Esophagus squamous epithelium (tissue), 5 donors: ENCODE measurements around the gene ASPN. TPM values are rescaled to one million over a fixed set of nuclear protein-coding genes. Genes with fewer than 3 reads are reported as not detected.

Experiments used
- DNase-seq: peaks from one replicate; lab custom pipeline; 2025; lab: John Stamatoyannopoulos, UW
- H3K27ac ChIP-seq, 4 donors: fragments of 200-600 bp; sonication (generic); one replicate each; pipeline ENCODE4 v1.5.1; 2016 to 2019; ENCODE audit warnings: mild to moderate bottlenecking in 1 of 4
- H3K27me3 ChIP-seq, 4 donors: fragments of 200-600 bp; sonication (generic); 1 replicate in 3 of 4; 2 replicates in 1 of 4; pipeline versions ENCODE4 v1.5.1 to v1.6.0; 2017 to 2021; ENCODE audit warnings: antibody characterized with exemption in 1 of 4
- H3K36me3 ChIP-seq, 3 donors: fragments of 200-600 bp; sonication (generic); one replicate each; pipeline ENCODE4 v1.5.1; 2016 to 2019
- H3K4me1 ChIP-seq, 3 donors: fragments of 200-600 bp; sonication (generic); one replicate each; pipeline ENCODE4 v1.5.1; 2017 to 2019
- H3K4me3 ChIP-seq, 4 donors: fragments of 200-600 bp; sonication (generic); 1 replicate in 3 of 4; 2 replicates in 1 of 4; pipeline ENCODE4 v1.5.1; 2016 to 2019; ENCODE audit warnings: mild to moderate bottlenecking in 2 of 4, moderate library complexity in 1 of 4
- H3K9me3 ChIP-seq, 3 donors: fragments of 200-600 bp; sonication (generic); one replicate each; pipeline ENCODE4 v1.5.1; 2016 to 2019
- POLR2A ChIP-seq, 4 donors: fragments of 450-650 bp; IDR thresholded peaks; one replicate each; pipeline ENCODE4 v1.6.1; 2017; ENCODE audit warnings: antibody characterized with exemption in 4 of 4, mild to moderate bottlenecking in 4 of 4, moderate library complexity in 3 of 4
- WGBS, 2 donors: methylation state at CpG; one replicate each; pipeline ENCODE4 v1.1.5; 2018; 5-methylcytosine and 5-hydroxymethylcytosine counted together
- intact Hi-C: fragments of 100-400 bp; cut with DNase I; formaldehyde crosslinking; loops from one replicate; pipeline ENCODE4 v1.15.0; 2022
- total RNA-seq, 4 donors: library from RNA; depleted of rRNA; stranded (reverse); fragments of >200 nt; gene quantifications; one replicate each; pipeline ENCODE4 v1.1.0, GENCODE V29; 2016
- TF ChIP-seq, protein P1 (sequence below), 6 experiments: fragments of 450-650 bp in 4 of 6; fragments of 200-600 bp in 2 of 6; sonication (generic) in 2 of 6; IDR thresholded peaks; one replicate each; pipeline ENCODE4 v1.5.1; 2016 to 2019; ENCODE audit warnings: antibody characterized with exemption in 6 of 6, mild to moderate bottlenecking in 4 of 6, moderate library complexity in 4 of 6
- donor health status: DM: yes; HTN: yes; CAD: no.

Gene ASPN
- total RNA-seq, 4 donors from 2014 or later = 0.34 to 7.4 (median 1.8) TPM

GRCh38 chr9:92484563-92484962 lies 2.3 kb upstream of the ASPN start:
- Histone ChIP-seq H3K27ac (peak overlapping the region in 1 of 4 donors; percentile 15), H3K27me3 (no peaks in the 10 kb centered on the region), H3K9me3 (no peaks in the 10 kb centered on the region), H3K36me3 (no peaks in the 10 kb centered on the region), H3K4me3 (no peak overlapping the region), H3K4me1 (peaks cover 0 to 53% (median 19%) of the 10 kb centered on the region in 3 donors)
- intact Hi-C loops = no loop called here
- TF ChIP-seq, protein P1, sequence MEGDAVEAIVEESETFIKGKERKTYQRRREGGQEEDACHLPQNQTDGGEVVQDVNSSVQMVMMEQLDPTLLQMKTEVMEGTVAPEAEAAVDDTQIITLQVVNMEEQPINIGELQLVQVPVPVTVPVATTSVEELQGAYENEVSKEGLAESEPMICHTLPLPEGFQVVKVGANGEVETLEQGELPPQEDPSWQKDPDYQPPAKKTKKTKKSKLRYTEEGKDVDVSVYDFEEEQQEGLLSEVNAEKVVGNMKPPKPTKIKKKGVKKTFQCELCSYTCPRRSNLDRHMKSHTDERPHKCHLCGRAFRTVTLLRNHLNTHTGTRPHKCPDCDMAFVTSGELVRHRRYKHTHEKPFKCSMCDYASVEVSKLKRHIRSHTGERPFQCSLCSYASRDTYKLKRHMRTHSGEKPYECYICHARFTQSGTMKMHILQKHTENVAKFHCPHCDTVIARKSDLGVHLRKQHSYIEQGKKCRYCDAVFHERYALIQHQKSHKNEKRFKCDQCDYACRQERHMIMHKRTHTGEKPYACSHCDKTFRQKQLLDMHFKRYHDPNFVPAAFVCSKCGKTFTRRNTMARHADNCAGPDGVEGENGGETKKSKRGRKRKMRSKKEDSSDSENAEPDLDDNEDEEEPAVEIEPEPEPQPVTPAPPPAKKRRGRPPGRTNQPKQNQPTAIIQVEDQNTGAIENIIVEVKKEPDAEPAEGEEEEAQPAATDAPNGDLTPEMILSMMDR (IDR thresholded peaks at IDR 0.05) = no peak
- TF ChIP-seq POLR2A (IDR thresholded peaks at IDR 0.05) = no peak
- no peak for DNase-seq
- 82 to 90% methylated on average over 3 of the region's 3 CpGs for WGBS, 2 donors

GRCh38 chr9:92483627-92484545 lies 1.6 kb upstream of the ASPN start:
- Histone ChIP-seq H3K27ac (peak overlapping the region in 2 of 4 donors; percentile 44 to 59), H3K4me3 (no peak overlapping the region), H3K36me3 (no peaks in the 10 kb centered on the region), H3K4me1 (peaks cover 0 to 46% (median 19%) of the 10 kb centered on the region in 3 donors), H3K9me3 (no peaks in the 10 kb centered on the region), H3K27me3 (no peaks in the 10 kb centered on the region)
- 72 to 74% methylated on average over 5 of the region's 5 CpGs for WGBS, 2 donors
- TF ChIP-seq, protein P1 (IDR thresholded peaks at IDR 0.05) = no peak
- no peak for TF ChIP-seq POLR2A (IDR thresholded peaks at IDR 0.05)
- intact Hi-C loops = no loop called here
- no peak for DNase-seq

DNA sequence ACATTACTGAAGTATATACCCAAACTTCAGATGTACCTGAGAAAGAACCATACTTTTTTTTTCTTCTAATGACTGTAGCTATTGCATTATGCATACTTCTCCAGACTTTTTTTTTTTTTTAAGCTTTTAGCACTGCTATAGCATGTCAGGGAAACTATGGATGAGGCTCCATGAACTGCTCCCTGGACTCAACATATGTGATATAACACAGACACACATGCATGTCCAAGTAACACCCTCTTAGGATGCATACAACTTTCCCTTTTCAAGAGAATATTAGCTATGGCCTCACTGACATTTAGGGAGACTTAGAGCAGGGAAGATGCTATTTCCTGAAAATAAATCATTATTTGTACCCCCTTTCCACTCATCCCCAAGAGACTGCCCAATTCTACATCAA lies 499 bp upstream of the ASPN start:
- intact Hi-C loops = no loop called here
- H3K36me3 ChIP-seq = no peaks in the 10 kb centered on the region
- peak overlapping the region in 1 of 4 donors; percentile 44 for H3K27ac ChIP-seq
- no peak for DNase-seq
- H3K9me3 ChIP-seq = no peaks in the 10 kb centered on the region
- H3K27me3 ChIP-seq = no peaks in the 10 kb centered on the region
- no peak overlapping the region for H3K4me3 ChIP-seq
- TF ChIP-seq, protein P1 (IDR thresholded peaks at IDR 0.05) = no peak
- TF ChIP-seq POLR2A (IDR thresholded peaks at IDR 0.05) = no peak
- H3K4me1 ChIP-seq = peaks cover 0 to 37% (median 19%) of the 10 kb centered on the region in 3 donors

GRCh38 chr9:92480986-92481633 lies 1.2 kb downstream of the ASPN start:
- Histone ChIP-seq H3K9me3 (no peaks in the 10 kb centered on the region), H3K4me1 (peaks cover 0 to 37% (median 19%) of the 10 kb centered on the region in 3 donors), H3K36me3 (no peaks in the 10 kb centered on the region), H3K27me3 (no peaks in the 10 kb centered on the region), H3K4me3 (peak overlapping the region in 2 of 4 donors; percentile 10 to 32), H3K27ac (peak overlapping the region; percentile 27 to 73 (median 53))
- WGBS, 2 donors = 22 to 26% methylated on average over 2 of the region's 2 CpGs
- intact Hi-C loops = no loop called here
- TF ChIP-seq POLR2A (IDR thresholded peaks at IDR 0.05) = no peak
- TF ChIP-seq, protein P1 (IDR thresholded peaks at IDR 0.05) = no peak
- DNase-seq = no peak
